ENCODE measurements around the gene LMCD1. TPM values are rescaled to one million over a fixed set of nuclear protein-coding genes. Genes with fewer than 3 reads are reported as not detected.

LMCD1 gene
- total and polyA plus RNA-seq, 2 experiments from 2014 or later, result 21.8 to 35.3 TPM

DNA sequence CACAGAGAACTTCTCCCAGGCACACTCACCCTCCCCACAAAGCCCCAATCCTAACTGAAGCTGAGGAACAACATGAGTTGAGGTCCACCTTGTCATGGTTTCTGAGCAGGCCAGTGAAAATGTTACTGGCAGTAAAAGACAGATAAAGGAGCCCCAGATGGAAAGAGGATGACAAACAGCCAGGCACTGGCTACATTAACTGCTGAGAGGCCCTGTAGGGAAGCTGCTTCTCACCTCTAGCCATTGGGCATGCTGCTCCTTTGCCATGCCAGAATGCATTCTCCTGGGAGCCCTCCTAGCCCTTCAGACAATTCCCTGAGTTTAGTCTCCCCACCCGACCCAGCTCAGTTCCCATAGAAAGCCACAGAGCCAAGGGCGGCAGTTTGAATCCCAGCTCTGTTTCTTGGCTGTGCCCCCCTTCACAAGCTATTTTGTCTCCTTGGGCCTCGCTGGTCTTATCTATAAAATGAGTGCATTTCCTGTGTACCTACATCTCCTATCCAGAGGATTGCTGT is 60.5 kb downstream of the LMCD1 start (continued):
- TF ChIP-seq, protein P1, sequence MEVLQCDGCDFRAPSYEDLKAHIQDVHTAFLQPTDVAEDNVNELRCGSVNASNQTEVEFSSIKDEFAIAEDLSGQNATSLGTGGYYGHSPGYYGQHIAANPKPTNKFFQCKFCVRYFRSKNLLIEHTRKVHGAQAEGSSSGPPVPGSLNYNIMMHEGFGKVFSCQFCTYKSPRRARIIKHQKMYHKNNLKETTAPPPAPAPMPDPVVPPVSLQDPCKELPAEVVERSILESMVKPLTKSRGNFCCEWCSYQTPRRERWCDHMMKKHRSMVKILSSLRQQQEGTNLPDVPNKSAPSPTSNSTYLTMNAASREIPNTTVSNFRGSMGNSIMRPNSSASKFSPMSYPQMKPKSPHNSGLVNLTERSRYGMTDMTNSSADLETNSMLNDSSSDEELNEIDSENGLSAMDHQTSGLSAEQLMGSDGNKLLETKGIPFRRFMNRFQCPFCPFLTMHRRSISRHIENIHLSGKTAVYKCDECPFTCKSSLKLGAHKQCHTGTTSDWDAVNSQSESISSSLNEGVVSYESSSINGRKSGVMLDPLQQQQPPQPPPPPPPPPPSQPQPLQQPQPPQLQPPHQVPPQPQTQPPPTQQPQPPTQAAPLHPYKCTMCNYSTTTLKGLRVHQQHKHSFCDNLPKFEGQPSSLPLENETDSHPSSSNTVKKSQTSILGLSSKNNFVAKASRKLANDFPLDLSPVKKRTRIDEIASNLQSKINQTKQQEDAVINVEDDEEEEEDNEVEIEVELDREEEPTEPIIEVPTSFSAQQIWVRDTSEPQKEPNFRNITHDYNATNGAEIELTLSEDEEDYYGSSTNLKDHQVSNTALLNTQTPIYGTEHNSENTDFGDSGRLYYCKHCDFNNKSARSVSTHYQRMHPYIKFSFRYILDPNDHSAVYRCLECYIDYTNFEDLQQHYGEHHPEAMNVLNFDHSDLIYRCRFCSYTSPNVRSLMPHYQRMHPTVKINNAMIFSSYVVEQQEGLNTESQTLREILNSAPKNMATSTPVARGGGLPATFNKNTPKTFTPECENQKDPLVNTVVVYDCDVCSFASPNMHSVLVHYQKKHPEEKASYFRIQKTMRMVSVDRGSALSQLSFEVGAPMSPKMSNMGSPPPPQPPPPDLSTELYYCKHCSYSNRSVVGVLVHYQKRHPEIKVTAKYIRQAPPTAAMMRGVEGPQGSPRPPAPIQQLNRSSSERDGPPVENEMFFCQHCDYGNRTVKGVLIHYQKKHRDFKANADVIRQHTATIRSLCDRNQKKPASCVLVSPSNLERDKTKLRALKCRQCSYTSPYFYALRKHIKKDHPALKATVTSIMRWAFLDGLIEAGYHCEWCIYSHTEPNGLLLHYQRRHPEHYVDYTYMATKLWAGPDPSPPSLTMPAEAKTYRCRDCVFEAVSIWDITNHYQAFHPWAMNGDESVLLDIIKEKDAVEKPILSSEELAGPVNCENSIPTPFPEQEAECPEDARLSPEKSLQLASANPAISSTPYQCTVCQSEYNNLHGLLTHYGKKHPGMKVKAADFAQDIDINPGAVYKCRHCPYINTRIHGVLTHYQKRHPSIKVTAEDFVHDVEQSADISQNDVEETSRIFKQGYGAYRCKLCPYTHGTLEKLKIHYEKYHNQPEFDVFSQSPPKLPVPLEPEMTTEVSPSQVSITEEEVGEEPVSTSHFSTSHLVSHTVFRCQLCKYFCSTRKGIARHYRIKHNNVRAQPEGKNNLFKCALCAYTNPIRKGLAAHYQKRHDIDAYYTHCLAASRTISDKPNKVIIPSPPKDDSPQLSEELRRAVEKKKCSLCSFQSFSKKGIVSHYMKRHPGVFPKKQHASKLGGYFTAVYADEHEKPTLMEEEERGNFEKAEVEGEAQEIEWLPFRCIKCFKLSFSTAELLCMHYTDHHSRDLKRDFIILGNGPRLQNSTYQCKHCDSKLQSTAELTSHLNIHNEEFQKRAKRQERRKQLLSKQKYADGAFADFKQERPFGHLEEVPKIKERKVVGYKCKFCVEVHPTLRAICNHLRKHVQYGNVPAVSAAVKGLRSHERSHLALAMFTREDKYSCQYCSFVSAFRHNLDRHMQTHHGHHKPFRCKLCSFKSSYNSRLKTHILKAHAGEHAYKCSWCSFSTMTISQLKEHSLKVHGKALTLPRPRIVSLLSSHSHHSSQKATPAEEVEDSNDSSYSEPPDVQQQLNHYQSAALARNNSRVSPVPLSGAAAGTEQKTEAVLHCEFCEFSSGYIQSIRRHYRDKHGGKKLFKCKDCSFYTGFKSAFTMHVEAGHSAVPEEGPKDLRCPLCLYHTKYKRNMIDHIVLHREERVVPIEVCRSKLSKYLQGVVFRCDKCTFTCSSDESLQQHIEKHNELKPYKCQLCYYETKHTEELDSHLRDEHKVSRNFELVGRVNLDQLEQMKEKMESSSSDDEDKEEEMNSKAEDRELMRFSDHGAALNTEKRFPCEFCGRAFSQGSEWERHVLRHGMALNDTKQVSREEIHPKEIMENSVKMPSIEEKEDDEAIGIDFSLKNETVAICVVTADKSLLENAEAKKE (CRISPR knock-in tag; IDR thresholded peaks at IDR 0.05), result no peak
- TF ChIP-seq CREB1 (CRISPR knock-in tag; IDR thresholded peaks at IDR 0.05; ENCODE audit: low read depth), result no peak
- TF ChIP-seq, protein P2, sequence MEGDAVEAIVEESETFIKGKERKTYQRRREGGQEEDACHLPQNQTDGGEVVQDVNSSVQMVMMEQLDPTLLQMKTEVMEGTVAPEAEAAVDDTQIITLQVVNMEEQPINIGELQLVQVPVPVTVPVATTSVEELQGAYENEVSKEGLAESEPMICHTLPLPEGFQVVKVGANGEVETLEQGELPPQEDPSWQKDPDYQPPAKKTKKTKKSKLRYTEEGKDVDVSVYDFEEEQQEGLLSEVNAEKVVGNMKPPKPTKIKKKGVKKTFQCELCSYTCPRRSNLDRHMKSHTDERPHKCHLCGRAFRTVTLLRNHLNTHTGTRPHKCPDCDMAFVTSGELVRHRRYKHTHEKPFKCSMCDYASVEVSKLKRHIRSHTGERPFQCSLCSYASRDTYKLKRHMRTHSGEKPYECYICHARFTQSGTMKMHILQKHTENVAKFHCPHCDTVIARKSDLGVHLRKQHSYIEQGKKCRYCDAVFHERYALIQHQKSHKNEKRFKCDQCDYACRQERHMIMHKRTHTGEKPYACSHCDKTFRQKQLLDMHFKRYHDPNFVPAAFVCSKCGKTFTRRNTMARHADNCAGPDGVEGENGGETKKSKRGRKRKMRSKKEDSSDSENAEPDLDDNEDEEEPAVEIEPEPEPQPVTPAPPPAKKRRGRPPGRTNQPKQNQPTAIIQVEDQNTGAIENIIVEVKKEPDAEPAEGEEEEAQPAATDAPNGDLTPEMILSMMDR (conservative IDR thresholded peaks at IDR 0.05; ENCODE audit: low read depth in 2 of 2), result no peak

DNA sequence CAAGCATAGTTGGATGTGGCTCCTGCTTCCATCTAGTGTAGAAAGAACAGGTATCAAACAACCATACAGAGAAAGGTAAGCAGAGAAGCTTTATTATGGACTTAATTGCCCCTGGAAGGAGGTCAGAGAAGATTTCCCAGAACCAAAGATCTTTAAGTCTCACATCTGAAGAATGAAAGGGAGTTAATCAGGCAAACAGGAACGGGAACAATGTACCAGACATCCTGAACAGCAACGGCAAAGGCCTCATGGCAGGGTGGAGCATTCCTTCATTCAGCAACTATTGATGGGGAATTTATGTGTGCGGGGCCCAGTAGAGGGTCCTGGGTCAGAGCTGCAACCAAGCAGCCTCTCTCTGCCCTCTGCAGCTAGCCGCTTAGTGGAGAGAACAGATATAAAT is 61.5 kb downstream of the LMCD1 start:
- no peaks in the 10 kb centered on the region for H3K9me2 ChIP-seq (ENCODE audit: insufficient read depth)
- Mint-ChIP-seq H3K36me3 (ENCODE audit: low read depth) (no peaks in the 10 kb centered on the region), H3K27me3 (ENCODE audit: insufficient read depth, low read depth, poor library complexity) (no peaks in the 10 kb centered on the region), H3K4me1 (no peaks in the 10 kb centered on the region; the same call in 2 of the 3 replicates), H3K4me3 (no peak overlapping the region), H3K9me3 (no peaks in the 10 kb centered on the region), H3K27ac (no peak overlapping the region)
- no peaks in the 10 kb centered on the region for H3K36me3 ChIP-seq (ENCODE audit: insufficient read depth)
- H3K79me2 ChIP-seq (replicated peaks; ENCODE audit: insufficient read depth), result no peaks in the 10 kb centered on the region
- H3K27ac ChIP-seq (ENCODE audit: low read depth), result no peak overlapping the region
- ATAC-seq, result no peak
- H3K4me1 ChIP-seq (ENCODE audit: insufficient read depth), result no peaks in the 10 kb centered on the region
- no peaks in the 10 kb centered on the region for H4K20me1 ChIP-seq (replicated peaks; ENCODE audit: insufficient read depth)
- no peak overlapping the region for H2AFZ ChIP-seq
- H3K27me3 ChIP-seq (ENCODE audit: insufficient read depth), result no peaks in the 10 kb centered on the region
- no peaks in the 10 kb centered on the region for H3F3A ChIP-seq (replicated peaks; ENCODE audit: low read depth)
- DNase-seq (ENCODE audit: low spot score), result no peak
- no peak overlapping the region for H3K4me3 ChIP-seq
- H3K4me2 ChIP-seq, result no peak overlapping the region
- TF ChIP-seq STAT1 (IDR thresholded peaks at IDR 0.05; ENCODE audit: unreplicated experiment) (no peak), ZNF114 (CRISPR knock-in tag; IDR thresholded peaks at IDR 0.05) (no peak)
- TF ChIP-seq, protein P2 (conservative IDR thresholded peaks at IDR 0.05; ENCODE audit: low read depth in 2 of 2), result no peak
- TF ChIP-seq, protein P3, sequence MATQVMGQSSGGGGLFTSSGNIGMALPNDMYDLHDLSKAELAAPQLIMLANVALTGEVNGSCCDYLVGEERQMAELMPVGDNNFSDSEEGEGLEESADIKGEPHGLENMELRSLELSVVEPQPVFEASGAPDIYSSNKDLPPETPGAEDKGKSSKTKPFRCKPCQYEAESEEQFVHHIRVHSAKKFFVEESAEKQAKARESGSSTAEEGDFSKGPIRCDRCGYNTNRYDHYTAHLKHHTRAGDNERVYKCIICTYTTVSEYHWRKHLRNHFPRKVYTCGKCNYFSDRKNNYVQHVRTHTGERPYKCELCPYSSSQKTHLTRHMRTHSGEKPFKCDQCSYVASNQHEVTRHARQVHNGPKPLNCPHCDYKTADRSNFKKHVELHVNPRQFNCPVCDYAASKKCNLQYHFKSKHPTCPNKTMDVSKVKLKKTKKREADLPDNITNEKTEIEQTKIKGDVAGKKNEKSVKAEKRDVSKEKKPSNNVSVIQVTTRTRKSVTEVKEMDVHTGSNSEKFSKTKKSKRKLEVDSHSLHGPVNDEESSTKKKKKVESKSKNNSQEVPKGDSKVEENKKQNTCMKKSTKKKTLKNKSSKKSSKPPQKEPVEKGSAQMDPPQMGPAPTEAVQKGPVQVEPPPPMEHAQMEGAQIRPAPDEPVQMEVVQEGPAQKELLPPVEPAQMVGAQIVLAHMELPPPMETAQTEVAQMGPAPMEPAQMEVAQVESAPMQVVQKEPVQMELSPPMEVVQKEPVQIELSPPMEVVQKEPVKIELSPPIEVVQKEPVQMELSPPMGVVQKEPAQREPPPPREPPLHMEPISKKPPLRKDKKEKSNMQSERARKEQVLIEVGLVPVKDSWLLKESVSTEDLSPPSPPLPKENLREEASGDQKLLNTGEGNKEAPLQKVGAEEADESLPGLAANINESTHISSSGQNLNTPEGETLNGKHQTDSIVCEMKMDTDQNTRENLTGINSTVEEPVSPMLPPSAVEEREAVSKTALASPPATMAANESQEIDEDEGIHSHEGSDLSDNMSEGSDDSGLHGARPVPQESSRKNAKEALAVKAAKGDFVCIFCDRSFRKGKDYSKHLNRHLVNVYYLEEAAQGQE (IDR thresholded peaks at IDR 0.05; ENCODE audit: unreplicated experiment), result no peak

Data from GM23338 (cell line).